ENCODE results near the gene GOSR2. TPM values are rescaled to one million over a fixed set of nuclear protein-coding genes. Genes with fewer than 3 reads are reported as not detected.

GOSR2 gene
- total RNA-seq, 1 experiment from 2014 or later = 53.5 TPM

DNA sequence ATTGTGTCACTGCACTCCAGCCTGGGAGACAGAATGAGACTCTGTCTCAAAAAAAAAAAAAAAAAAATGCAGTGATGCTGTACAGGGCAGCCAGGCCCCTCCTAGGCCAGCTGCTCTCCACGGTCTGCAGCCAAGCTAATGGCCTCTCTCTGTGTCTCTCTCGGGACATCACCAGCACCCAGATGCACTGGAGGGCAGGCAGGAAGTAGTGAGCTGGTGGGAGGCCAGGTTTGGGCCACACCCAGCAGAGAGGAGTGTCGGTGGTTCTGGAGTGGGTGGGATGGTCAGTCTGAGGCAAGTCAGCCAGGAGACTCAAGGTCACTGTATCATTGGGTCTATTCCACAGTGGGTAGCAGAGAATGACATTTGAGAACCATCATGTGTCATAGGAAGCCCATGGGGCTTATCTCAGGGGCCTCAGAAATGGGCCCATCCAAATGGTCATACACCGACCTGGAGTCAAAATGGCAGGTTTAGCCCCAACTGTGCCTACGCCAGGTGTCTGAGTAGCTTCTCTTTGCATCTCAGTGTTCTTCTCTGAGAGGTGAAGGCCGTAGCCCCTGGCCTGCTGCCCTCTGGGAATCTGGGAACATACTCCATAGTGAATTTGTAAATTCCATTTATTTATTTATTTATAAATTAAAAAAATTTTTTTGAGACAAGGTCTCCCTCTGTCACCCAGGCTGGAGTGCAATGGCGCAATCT lies 48.9 kb upstream of the GOSR2 start:
- no peak overlapping the region for H4K5ac ChIP-seq (ENCODE audit: insufficient read length, low read depth, low read length)
- Mint-ChIP-seq H3K27ac (no peak overlapping the region), H3K4me1 (0 out of 4 replicates have a peak, but pooled peaks cover 0 to 2% of the 10 kb centered on the region in 2 experiments), H3K27me3 (ENCODE audit: low read depth) (peaks cover 4% of the 10 kb centered on the region), H3K36me3 (ENCODE audit: insufficient read depth in 1 of 3, low read depth in 3 of 3) (no peaks in the 10 kb centered on the region), H3K4me3 (no peak overlapping the region), H3K9me3 (no peaks in the 10 kb centered on the region)
- H3K23me2 ChIP-seq (ENCODE audit: insufficient read length, low read depth, low read length, poor library complexity, severe bottlenecking) = no peaks in the 10 kb centered on the region
- no peak overlapping the region for H3K23ac ChIP-seq (ENCODE audit: insufficient read length, low read depth, low read length)
- no peaks in the 10 kb centered on the region for H3K79me1 ChIP-seq (ENCODE audit: insufficient read depth, low read depth, low read length, poor library complexity, severe bottlenecking)
- no peaks in the 10 kb centered on the region for H3K9me3 ChIP-seq (ENCODE audit: control insufficient read depth, low read depth, low read length)
- H4K20me1 ChIP-seq (ENCODE audit: control insufficient read depth, insufficient read depth, insufficient read length) = no peaks in the 10 kb centered on the region
- H3K56ac ChIP-seq (ENCODE audit: insufficient read length, low read depth, low read length) = no peak overlapping the region
- no peak overlapping the region for H3K4ac ChIP-seq (ENCODE audit: low read depth, low read length)
- H3K27ac ChIP-seq (ENCODE audit: insufficient read length, low read depth, low read length) = no peak overlapping the region
- no CpG with 5 or more reads among the region's 7 CpGs for WGBS (ENCODE audit: extremely low coverage, insufficient read length, low lambda C conversion rate)
- H2BK5ac ChIP-seq (ENCODE audit: insufficient read length, low read length) = no peak overlapping the region
- H2BK15ac ChIP-seq (ENCODE audit: low read depth, low read length) = no peak overlapping the region
- no peak overlapping the region for H4K91ac ChIP-seq (ENCODE audit: insufficient read length, low read depth, low read length)
- no peak overlapping the region for H3K18ac ChIP-seq (ENCODE audit: insufficient read length, low read depth, low read length)
- H2BK20ac ChIP-seq (ENCODE audit: low read depth, low read length, poor library complexity, severe bottlenecking) = no peak overlapping the region
- H2AFZ ChIP-seq (ENCODE audit: low read length) = no peak overlapping the region
- H2BK12ac ChIP-seq (ENCODE audit: insufficient read length, low read depth, low read length) = no peak overlapping the region
- no peak overlapping the region for H3K9ac ChIP-seq (ENCODE audit: extremely low read depth, insufficient read length, low read length)
- TF ChIP-seq, protein P1, sequence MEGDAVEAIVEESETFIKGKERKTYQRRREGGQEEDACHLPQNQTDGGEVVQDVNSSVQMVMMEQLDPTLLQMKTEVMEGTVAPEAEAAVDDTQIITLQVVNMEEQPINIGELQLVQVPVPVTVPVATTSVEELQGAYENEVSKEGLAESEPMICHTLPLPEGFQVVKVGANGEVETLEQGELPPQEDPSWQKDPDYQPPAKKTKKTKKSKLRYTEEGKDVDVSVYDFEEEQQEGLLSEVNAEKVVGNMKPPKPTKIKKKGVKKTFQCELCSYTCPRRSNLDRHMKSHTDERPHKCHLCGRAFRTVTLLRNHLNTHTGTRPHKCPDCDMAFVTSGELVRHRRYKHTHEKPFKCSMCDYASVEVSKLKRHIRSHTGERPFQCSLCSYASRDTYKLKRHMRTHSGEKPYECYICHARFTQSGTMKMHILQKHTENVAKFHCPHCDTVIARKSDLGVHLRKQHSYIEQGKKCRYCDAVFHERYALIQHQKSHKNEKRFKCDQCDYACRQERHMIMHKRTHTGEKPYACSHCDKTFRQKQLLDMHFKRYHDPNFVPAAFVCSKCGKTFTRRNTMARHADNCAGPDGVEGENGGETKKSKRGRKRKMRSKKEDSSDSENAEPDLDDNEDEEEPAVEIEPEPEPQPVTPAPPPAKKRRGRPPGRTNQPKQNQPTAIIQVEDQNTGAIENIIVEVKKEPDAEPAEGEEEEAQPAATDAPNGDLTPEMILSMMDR (conservative IDR thresholded peaks at IDR 0.05) = no peak
- H3K14ac ChIP-seq (ENCODE audit: insufficient read depth, low read length) = no peak overlapping the region
- H3K79me2 ChIP-seq (ENCODE audit: insufficient read depth, low read length) = no peaks in the 10 kb centered on the region
- no peaks in the 10 kb centered on the region for H3K27me3 ChIP-seq (ENCODE audit: insufficient read depth, low read length)
- no peak overlapping the region for H4K8ac ChIP-seq (replicated peaks; ENCODE audit: insufficient read length, low read depth, low read length)
- no peak for DNase-seq
- no peak overlapping the region for H2BK120ac ChIP-seq (ENCODE audit: low read depth, low read length, poor library complexity, severe bottlenecking)
- no peak overlapping the region for H3K4me2 ChIP-seq (ENCODE audit: insufficient read depth, insufficient read length, low read length)
- H2AK5ac ChIP-seq (ENCODE audit: insufficient read length, low read length) = no peak overlapping the region
- no peak overlapping the region for H3T11ph ChIP-seq (ENCODE audit: low read length)
- no peaks in the 10 kb centered on the region for H3K4me1 ChIP-seq (ENCODE audit: insufficient read depth, low read length)

Data from H9 (cell line).